Ovary (tissue), 9 donors: ENCODE measurements around the gene GLYATL2. TPM values are rescaled to one million over a fixed set of nuclear protein-coding genes. Genes with fewer than 3 reads are reported as not detected.

Experiments
- DNase-seq, 5 donors: peaks; one replicate each; pipeline ENCODE4 v3.0.0-alpha.2; 2019 to 2020
- H3K27ac ChIP-seq, 2 donors: fragments of 200-600 bp; one replicate each; pipeline versions ENCODE4 v1.5.1 to v1.8.0; 2019 to 2022
- H3K27me3 ChIP-seq: fragments of 200-600 bp; one replicate; pipeline ENCODE4 v1.8.0; 2022
- H3K36me3 ChIP-seq: fragments of 200-600 bp; sonication (generic); one replicate; pipeline ENCODE4 v1.5.1; 2019
- H3K4me1 ChIP-seq: one replicate; pipeline ENCODE4 v1.8.1; 2013; ENCODE audit warnings: mild to moderate bottlenecking, moderate library complexity; ENCODE audit not compliant: insufficient read depth
- H3K4me3 ChIP-seq: fragments of 200-600 bp; sonication (generic); one replicate; pipeline ENCODE4 v1.5.1; 2017
- H3K9me3 ChIP-seq, 2 donors: fragments of 200-600 bp in 1 of 2; sonication (generic) in 1 of 2; one replicate each; pipeline versions ENCODE4 v1.5.1 to v1.8.1; 2013 to 2019; ENCODE audit warnings: mild to moderate bottlenecking in 1 of 2, moderate library complexity in 1 of 2
- EP300 ChIP-seq: sonication (generic); formaldehyde crosslinking; IDR thresholded peaks from one replicate; pipeline ENCODE4 v1.6.1; 2017; ENCODE audit warnings: antibody characterized with exemption
- POLR2A ChIP-seq: fragments of 450-650 bp; IDR thresholded peaks from one replicate; pipeline ENCODE4 v1.6.1; 2017; ENCODE audit warnings: antibody characterized with exemption, mild to moderate bottlenecking, moderate library complexity
- intact Hi-C, 4 donors: fragments of 100-400 bp; cut with DNase I; formaldehyde crosslinking; loops; one replicate each; pipeline versions ENCODE4 v1.11.0 to v1.15.1; 2022 to 2023
- polyA plus RNA-seq, 2 donors: library from polyadenylated mRNA; stranded (reverse); fragments of 200-250 nt in 1 of 2; fragments of 350-450 nt in 1 of 2; fragmentation: Illumina TruSeq in 1 of 2; extraction: RNeasy Lipid Tissue Mini Kit (QIAGEN cat#74804) in 1 of 2; gene quantifications; one replicate each; pipeline ENCODE4 v1.2.3, GENCODE V29; 2013 to 2014
- total RNA-seq, 7 donors: library from RNA; depleted of rRNA in 2 of 7; stranded (reverse); fragments of >200 nt in 2 of 7; fragmentation: NEBNext Ultra II Directional in 3 of 7; extraction: Animal tissue kit (Norgen Biotek cat#: 25700) in 3 of 7; gene quantifications; one replicate each; pipeline versions ENCODE4 v1.1.0 to v1.2.4, GENCODE V29; 2016 to 2023
- TF ChIP-seq, protein P1 (sequence below), 3 donors: fragments of 450-650 bp in 2 of 3; fragments of 200-600 bp in 1 of 3; IDR thresholded peaks; one replicate each; pipeline versions ENCODE4 v1.5.1 to v1.8.0; 2016 to 2022; ENCODE audit warnings: antibody characterized with exemption in 3 of 3, mild to moderate bottlenecking in 1 of 3
- donor health status: DM: no; HTN: no; CAD: no; lungs with moderate emphysema.
- donor health status: DM: no; HTN: no; CAD: no.
- donor health status: Bipolar disorder and iron deficiency.
- donor health status: DM: yes; HTN: yes; CAD: no.
- donor health status: DM: no; HTN: no; CAD: no.
- donor health status: DM: yes; HTN: yes; CAD: no.

The GLYATL2 gene
- total and polyA plus RNA-seq, 9 donors, result not detected

DNA sequence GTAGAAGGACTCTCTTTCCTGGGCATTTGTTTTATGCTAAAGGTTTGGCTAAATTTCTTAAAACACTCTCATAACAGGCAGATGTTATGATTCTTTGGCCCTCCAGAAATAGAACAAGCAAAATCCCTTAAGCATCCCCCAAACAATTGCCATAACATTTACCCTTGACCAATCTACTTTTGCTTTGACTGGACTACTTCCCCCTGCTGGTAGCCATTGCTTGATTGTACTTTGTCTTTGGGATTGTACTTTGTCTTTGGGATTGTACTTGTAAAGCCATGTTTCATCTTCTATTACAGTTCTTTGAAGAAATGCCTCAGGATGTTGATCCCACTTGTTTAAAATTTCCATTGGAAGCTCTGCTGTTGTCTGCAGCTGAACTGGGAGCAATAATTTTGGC is 59.5 kb downstream of the GLYATL2 start:
- Histone ChIP-seq H3K27ac (no peak overlapping the region), H3K9me3 (no peaks in the 10 kb centered on the region), H3K27me3 (no peaks in the 10 kb centered on the region), H3K36me3 (no peaks in the 10 kb centered on the region), H3K4me3 (no peak overlapping the region), H3K4me1 (no peaks in the 10 kb centered on the region)
- intact Hi-C loops, result loop anchor here in 1 of 4 donors (10.0 kb wide), 1 partner anchor 130 kb away; no protein-coding TSS in a partner anchor
- TF ChIP-seq POLR2A (no peak), EP300 (no peak)
- TF ChIP-seq, protein P1, sequence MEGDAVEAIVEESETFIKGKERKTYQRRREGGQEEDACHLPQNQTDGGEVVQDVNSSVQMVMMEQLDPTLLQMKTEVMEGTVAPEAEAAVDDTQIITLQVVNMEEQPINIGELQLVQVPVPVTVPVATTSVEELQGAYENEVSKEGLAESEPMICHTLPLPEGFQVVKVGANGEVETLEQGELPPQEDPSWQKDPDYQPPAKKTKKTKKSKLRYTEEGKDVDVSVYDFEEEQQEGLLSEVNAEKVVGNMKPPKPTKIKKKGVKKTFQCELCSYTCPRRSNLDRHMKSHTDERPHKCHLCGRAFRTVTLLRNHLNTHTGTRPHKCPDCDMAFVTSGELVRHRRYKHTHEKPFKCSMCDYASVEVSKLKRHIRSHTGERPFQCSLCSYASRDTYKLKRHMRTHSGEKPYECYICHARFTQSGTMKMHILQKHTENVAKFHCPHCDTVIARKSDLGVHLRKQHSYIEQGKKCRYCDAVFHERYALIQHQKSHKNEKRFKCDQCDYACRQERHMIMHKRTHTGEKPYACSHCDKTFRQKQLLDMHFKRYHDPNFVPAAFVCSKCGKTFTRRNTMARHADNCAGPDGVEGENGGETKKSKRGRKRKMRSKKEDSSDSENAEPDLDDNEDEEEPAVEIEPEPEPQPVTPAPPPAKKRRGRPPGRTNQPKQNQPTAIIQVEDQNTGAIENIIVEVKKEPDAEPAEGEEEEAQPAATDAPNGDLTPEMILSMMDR (IDR thresholded peaks at IDR 0.05), result no peak
- no peak for DNase-seq

Other genes starting within 250 kb of the GLYATL2 start
- gene CNTF, start 222.0 kb downstream of the GLYATL2 start, total RNA-seq, result 1 to 10 TPM in 2 of 7 donors, under 1 TPM in 5; 0.33 to 1.1 (median 0.87) TPM
- 1 to 10 TPM in 1 of 2 donors, under 1 TPM in 1; 0.22 to 2.0 TPM for gene CNTF, start 222.0 kb downstream of the GLYATL2 start, polyA plus RNA-seq
- under 1 TPM in 1 of 7 donors, not detected in 6; 0.18 TPM for gene GLYAT, start 112.8 kb downstream of the GLYATL2 start, total RNA-seq
- gene GLYAT, start 112.8 kb downstream of the GLYATL2 start, polyA plus RNA-seq, result not detected
- 1 to 10 TPM in 1 of 7 donors, under 1 TPM in 1, not detected in 5; 0.23 to 1.5 TPM for gene GLYATL1, start 94.8 kb upstream of the GLYATL2 start, total RNA-seq
- under 1 TPM in 1 of 2 donors, not detected in 1; 0.02 TPM for gene GLYATL1, start 94.8 kb upstream of the GLYATL2 start, polyA plus RNA-seq
- not detected for gene GLYATL1B, start 241.6 kb upstream of the GLYATL2 start, total RNA-seq
- gene GLYATL1B, start 241.6 kb upstream of the GLYATL2 start, polyA plus RNA-seq, result not detected